Measurements from ENCODE around the gene OR13J1. TPM values are rescaled to one million over a fixed set of nuclear protein-coding genes. Genes with fewer than 3 reads are reported as not detected.

Gene OR13J1
- total and polyA plus RNA-seq, 12 donors = not detected

DNA sequence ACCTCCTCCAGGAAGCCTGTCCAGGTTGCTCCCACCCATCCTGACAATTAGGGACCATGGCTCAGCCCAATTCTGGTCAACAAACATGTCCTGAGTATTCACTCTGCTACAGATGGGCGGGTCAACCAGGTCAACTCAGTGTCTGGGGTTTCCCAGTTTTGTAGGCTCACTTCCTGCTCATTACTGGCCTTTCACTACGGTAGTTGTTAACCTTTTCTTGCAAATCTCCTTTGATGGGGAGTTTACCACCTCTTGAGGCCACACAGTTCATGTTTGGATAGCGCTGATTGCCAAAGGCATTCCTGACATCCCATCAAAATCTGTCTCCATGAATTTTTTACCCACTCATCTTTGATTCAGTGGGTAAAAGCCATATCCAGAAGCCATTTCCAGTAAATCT lies 27.4 kb downstream of the OR13J1 start:
- Histone ChIP-seq H3K9me3 (replicated peaks in 1 of 3) (no peaks in the 10 kb centered on the region), H3K4me3 (no peak overlapping the region), H3K36me3 (replicated peaks in 1 of 2) (peaks cover 0 to 5% of the 10 kb centered on the region in 2 donors), H3K4me1 (replicated peaks in 1 of 2) (peaks cover 12 to 29% of the 10 kb centered on the region in 2 donors), H3K27ac (no peak overlapping the region), H3K27me3 (no peaks in the 10 kb centered on the region)
- intact Hi-C loops (cut with DNase I) = no loop called here
- TF ChIP-seq, protein P1, sequence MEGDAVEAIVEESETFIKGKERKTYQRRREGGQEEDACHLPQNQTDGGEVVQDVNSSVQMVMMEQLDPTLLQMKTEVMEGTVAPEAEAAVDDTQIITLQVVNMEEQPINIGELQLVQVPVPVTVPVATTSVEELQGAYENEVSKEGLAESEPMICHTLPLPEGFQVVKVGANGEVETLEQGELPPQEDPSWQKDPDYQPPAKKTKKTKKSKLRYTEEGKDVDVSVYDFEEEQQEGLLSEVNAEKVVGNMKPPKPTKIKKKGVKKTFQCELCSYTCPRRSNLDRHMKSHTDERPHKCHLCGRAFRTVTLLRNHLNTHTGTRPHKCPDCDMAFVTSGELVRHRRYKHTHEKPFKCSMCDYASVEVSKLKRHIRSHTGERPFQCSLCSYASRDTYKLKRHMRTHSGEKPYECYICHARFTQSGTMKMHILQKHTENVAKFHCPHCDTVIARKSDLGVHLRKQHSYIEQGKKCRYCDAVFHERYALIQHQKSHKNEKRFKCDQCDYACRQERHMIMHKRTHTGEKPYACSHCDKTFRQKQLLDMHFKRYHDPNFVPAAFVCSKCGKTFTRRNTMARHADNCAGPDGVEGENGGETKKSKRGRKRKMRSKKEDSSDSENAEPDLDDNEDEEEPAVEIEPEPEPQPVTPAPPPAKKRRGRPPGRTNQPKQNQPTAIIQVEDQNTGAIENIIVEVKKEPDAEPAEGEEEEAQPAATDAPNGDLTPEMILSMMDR (IDR thresholded peaks at IDR 0.05) = no peak
- no peak for TF ChIP-seq POLR2A (IDR thresholded peaks at IDR 0.05)
- no peak for DNase-seq
- WGBS, 4 donors = 71 to 92% (median 87%) methylated on average over 3 of the region's 3 CpGs

DNA sequence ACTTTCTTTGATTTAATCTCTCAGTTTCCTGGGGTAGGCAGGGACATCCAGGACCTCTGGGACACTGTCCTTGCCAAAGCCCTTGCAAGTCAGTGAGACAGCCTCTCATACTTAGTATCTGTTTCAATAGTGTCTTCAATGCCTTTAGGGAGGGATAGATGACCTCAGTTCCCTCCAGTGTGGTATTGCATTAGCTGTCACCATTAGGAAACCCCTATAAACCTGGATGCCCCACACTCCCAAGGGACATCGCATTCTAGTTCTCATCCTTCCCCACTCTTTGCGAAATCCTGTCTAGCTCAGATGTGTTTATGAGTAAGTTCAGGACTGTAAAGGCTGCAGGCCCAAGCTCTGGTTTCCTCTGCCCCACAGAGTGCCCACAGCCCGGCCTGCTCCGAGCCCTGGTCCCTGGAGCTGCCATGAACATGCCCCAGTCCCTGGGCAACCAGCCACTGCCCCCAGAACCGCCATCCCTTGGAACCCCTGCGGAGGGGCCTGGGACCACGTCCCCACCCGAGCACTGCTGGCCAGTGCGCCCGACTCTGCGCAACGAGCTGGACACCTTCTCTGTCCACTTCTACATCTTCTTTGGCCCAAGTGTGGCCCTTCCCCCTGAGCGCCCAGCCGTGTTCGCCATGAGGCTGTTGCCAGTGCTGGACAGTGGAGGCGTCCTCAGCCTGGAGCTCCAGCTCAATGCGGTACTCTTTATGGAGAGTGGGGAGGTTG lies 28.0 kb downstream of the OR13J1 start:
- no peak for TF ChIP-seq POLR2A (IDR thresholded peaks at IDR 0.05)
- TF ChIP-seq, protein P1 (IDR thresholded peaks at IDR 0.05) = no peak
- Histone ChIP-seq H3K4me3 (no peak overlapping the region), H3K4me1 (replicated peaks in 1 of 2) (peaks cover 12 to 26% of the 10 kb centered on the region in 2 donors), H3K9me3 (replicated peaks in 1 of 3) (no peaks in the 10 kb centered on the region), H3K27me3 (no peaks in the 10 kb centered on the region), H3K27ac (no peak overlapping the region), H3K36me3 (replicated peaks in 1 of 2) (peaks cover 0 to 5% of the 10 kb centered on the region in 2 donors)
- 89 to 100% (median 95%) methylated on average over 9 to 17 of the region's 17 CpGs for WGBS, 4 donors
- DNase-seq = no peak
- intact Hi-C loops (cut with DNase I) = no loop called here

DNA sequence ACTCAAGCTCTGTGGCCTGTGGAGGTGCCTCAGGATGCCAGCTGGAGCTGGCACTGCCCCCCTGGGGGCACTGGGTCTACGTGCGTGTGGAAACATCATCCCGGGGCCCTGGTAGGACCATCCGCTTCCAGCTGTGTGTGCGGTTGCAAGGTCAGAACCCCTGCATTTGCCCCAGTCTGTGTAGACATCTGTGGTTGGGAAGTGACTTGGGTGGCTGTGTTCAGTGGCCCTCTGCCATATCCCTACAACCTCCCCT lies 28.6 kb downstream of the OR13J1 start:
- Histone ChIP-seq H3K27me3 (no peaks in the 10 kb centered on the region), H3K4me3 (no peak overlapping the region), H3K9me3 (replicated peaks in 1 of 3) (no peaks in the 10 kb centered on the region), H3K4me1 (replicated peaks in 1 of 2) (peaks cover 12 to 26% of the 10 kb centered on the region in 2 donors), H3K27ac (no peak overlapping the region), H3K36me3 (replicated peaks in 1 of 2) (no peaks in the 10 kb centered on the region)
- 84 to 96% (median 85%) methylated on average over 4 to 5 of the region's 5 CpGs; no CpG with 5 or more reads in 1 of the 4 donors for WGBS, 4 donors
- intact Hi-C loops (cut with DNase I) = no loop called here
- TF ChIP-seq, protein P1 (IDR thresholded peaks at IDR 0.05) = no peak
- no peak for TF ChIP-seq POLR2A (IDR thresholded peaks at IDR 0.05)
- DNase-seq = no peak

DNA sequence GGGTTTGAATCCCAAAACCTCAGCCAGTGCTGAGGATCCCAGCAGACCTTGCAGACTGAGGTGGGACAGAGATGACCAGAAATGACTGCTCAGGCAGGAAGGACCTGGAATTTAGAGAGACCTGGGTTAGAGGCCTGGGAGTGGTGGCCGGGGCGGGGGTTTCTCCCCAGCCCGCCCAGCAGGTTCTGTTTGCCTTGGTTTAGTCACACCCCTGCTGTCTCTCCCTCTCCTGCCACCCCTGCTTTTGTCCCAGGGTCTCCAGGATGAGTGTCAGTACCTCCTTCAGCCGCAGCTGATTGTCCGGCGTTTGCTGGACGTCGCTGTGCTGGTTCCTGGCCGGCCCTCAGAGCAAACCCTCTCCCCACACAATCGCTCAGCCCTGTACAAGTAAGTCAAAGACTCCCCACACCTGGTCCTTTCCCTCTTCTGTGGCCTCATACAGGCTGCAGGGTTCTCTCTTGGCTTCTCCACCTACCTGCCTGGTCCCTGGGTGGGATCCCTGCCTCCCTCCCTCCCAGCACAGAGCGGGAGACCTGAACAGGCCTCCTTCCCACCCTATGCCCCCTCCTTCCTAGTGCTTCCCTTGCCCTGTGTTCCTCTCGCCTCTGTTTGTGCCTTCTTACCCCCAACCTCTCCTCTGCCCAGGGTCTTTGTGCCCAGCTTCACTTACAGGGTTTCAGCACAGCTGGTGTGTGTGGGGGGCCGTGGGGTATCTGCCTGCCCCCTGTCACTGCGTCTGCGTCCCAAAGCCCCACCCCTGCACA lies 29.1 kb downstream of the OR13J1 start:
- Histone ChIP-seq H3K4me3 (no peak overlapping the region), H3K27me3 (no peaks in the 10 kb centered on the region), H3K27ac (no peak overlapping the region), H3K9me3 (replicated peaks in 1 of 3) (no peaks in the 10 kb centered on the region), H3K36me3 (replicated peaks in 1 of 2) (no peaks in the 10 kb centered on the region), H3K4me1 (replicated peaks in 1 of 2) (peaks cover 12 to 25% of the 10 kb centered on the region in 2 donors)
- TF ChIP-seq POLR2A (IDR thresholded peaks at IDR 0.05) = no peak
- TF ChIP-seq, protein P1 (IDR thresholded peaks at IDR 0.05) = no peak
- intact Hi-C loops (cut with DNase I) = no loop called here
- no peak for DNase-seq
- WGBS, 4 donors = 95 to 98% (median 95%) methylated on average over 14 to 15 of the region's 15 CpGs
